GM23338 (cell line): ENCODE measurements around the gene MYRF. TPM values are rescaled to one million over a fixed set of nuclear protein-coding genes. Genes with fewer than 3 reads are reported as not detected.
A peak's percentile ranks its signal among the peaks of the same experiment; 100 is the strongest.

Experiments used
- ATAC-seq: fragments of 200-7000 bp; cut with Tn5 transposase; 3 replicates; pipeline ENCODE4 v1.9.1; 2020
- DNase-seq: peaks from one replicate; pipeline ENCODE4 v3.0.0-alpha.2; 2015; ENCODE audit warnings: low spot score
- H2AFZ ChIP-seq: fragments of 200-600 bp; sonication (generic); 2 replicates; pipeline ENCODE4 v1.8.0; 2016; ENCODE audit warnings: antibody characterized with exemption, mild to moderate bottlenecking, moderate library complexity
- H3F3A ChIP-seq: fragments of 200-600 bp; sonication (generic); replicated peaks from 2 replicates; pipeline ENCODE4 v1.8.0; 2017; ENCODE audit warnings: antibody characterized with exemption, mixed run types, low read depth
- H3K27ac ChIP-seq: fragments of 200-600 bp; sonication (generic); 2 replicates; pipeline ENCODE4 v1.6.1; 2016; ENCODE audit warnings: low read depth
- H3K27me3 ChIP-seq: fragments of 200-600 bp; sonication (generic); 2 replicates; pipeline ENCODE4 v1.8.0; 2016; ENCODE audit warnings: mild to moderate bottlenecking, mixed run types, moderate library complexity; ENCODE audit not compliant: insufficient read depth
- H3K36me3 ChIP-seq: fragments of 200-600 bp; sonication (generic); 2 replicates; pipeline ENCODE4 v1.8.0; 2016; ENCODE audit warnings: mild to moderate bottlenecking; ENCODE audit not compliant: insufficient read depth
- H3K4me1 ChIP-seq: fragments of 200-600 bp; sonication (generic); 2 replicates; pipeline ENCODE4 v1.8.0; 2016; ENCODE audit warnings: mild to moderate bottlenecking, moderate library complexity; ENCODE audit not compliant: insufficient read depth
- H3K4me2 ChIP-seq: fragments of 200-600 bp; sonication (generic); 2 replicates; pipeline ENCODE4 v1.7.1; 2017; ENCODE audit warnings: mixed run types
- H3K4me3 ChIP-seq: fragments of 200-600 bp; sonication (generic); 2 replicates; pipeline ENCODE4 v1.6.1; 2016; ENCODE audit warnings: mixed run types
- H3K79me2 ChIP-seq: fragments of 200-600 bp; sonication (generic); replicated peaks from 2 replicates; pipeline ENCODE4 v1.8.0; 2017; ENCODE audit warnings: mild to moderate bottlenecking; ENCODE audit not compliant: insufficient read depth
- H3K9me2 ChIP-seq: fragments of 200-600 bp; sonication (generic); 2 replicates; pipeline ENCODE4 v1.8.0; 2017; ENCODE audit not compliant: insufficient read depth
- H4K20me1 ChIP-seq: fragments of 200-600 bp; sonication (generic); replicated peaks from 2 replicates; pipeline ENCODE4 v1.8.0; 2017; ENCODE audit warnings: mild to moderate bottlenecking; ENCODE audit not compliant: insufficient read depth
- H3K27ac Mint-ChIP-seq: 2 replicates; pipeline ENCODE4 v1.8.0; 2020; ENCODE audit warnings: inconsistent platforms, mild to moderate bottlenecking, moderate library complexity, mixed read lengths
- H3K27me3 Mint-ChIP-seq: 3 replicates; pipeline ENCODE4 v1.8.0; 2022; ENCODE audit warnings: low read depth, mild to moderate bottlenecking, moderate library complexity, mixed read lengths, inconsistent platforms; ENCODE audit not compliant: insufficient read depth, poor library complexity
- H3K36me3 Mint-ChIP-seq: 3 replicates; pipeline ENCODE4 v1.8.0; 2021; ENCODE audit warnings: low read depth, mild to moderate bottlenecking, inconsistent platforms, moderate library complexity, mixed read lengths
- H3K4me1 Mint-ChIP-seq: 3 replicates; pipeline ENCODE4 v1.8.0; 2020; ENCODE audit warnings: mild to moderate bottlenecking, inconsistent platforms, mixed read lengths
- H3K4me3 Mint-ChIP-seq: 3 replicates; pipeline ENCODE4 v1.8.0; 2021; ENCODE audit warnings: moderate library complexity, mild to moderate bottlenecking, inconsistent platforms, mixed read lengths
- H3K9me3 Mint-ChIP-seq: 3 replicates; pipeline ENCODE4 v1.8.0; 2020; ENCODE audit warnings: moderate library complexity, mild to moderate bottlenecking, inconsistent platforms, mixed read lengths
- CREB1 ChIP-seq: fragments of 250-450 bp; sonication (Bioruptor Pico); IDR thresholded peaks from 2 replicates; pipeline ENCODE4 v1.5.0; 2020; ENCODE audit warnings: low read depth, mild to moderate bottlenecking, moderate library complexity
- EZH2 ChIP-seq: fragments of 200-600 bp; sonication (generic); IDR thresholded peaks from one replicate; pipeline ENCODE4 v1.8.0; 2017; ENCODE audit warnings: antibody characterized with exemption, mild to moderate bottlenecking, low read depth; ENCODE audit not compliant: unreplicated experiment
- EZH2phosphoT487 ChIP-seq: fragments of 200-600 bp; sonication (generic); IDR thresholded peaks from one replicate; pipeline ENCODE4 v1.8.1; 2018; ENCODE audit warnings: antibody characterized with exemption; ENCODE audit not compliant: unreplicated experiment
- JUNB ChIP-seq: IDR thresholded peaks from one replicate; pipeline ENCODE4 v1.6.1; 2016; ENCODE audit warnings: antibody characterized with exemption; ENCODE audit not compliant: unreplicated experiment
- NANOG ChIP-seq: IDR thresholded peaks from 2 replicates; pipeline ENCODE4 v1.6.1; 2016; ENCODE audit warnings: antibody characterized with exemption, borderline replicate concordance
- POLR2AphosphoS5 ChIP-seq: IDR thresholded peaks from 2 replicates; pipeline ENCODE4 v1.6.1; 2016; ENCODE audit warnings: antibody characterized with exemption, low read depth
- STAT1 ChIP-seq: IDR thresholded peaks from one replicate; pipeline ENCODE4 v1.6.1; 2016; ENCODE audit warnings: antibody characterized with exemption; ENCODE audit not compliant: unreplicated experiment
- ZNF114 ChIP-seq: fragments of 250-450 bp; sonication (Bioruptor Pico); IDR thresholded peaks from 2 replicates; pipeline ENCODE4 v1.5.0; 2020; ENCODE audit warnings: mild to moderate bottlenecking, moderate library complexity
- ZNF331 ChIP-seq: fragments of 250-450 bp; sonication (Bioruptor Pico); IDR thresholded peaks from 2 replicates; pipeline ENCODE4 v1.5.0; 2020; ENCODE audit warnings: low read depth, mild to moderate bottlenecking, moderate library complexity
- polyA plus RNA-seq: library from polyadenylated mRNA; unstranded; fragments of >200 nt; fragmentation: Nextera tagmentation; extraction: Ambion mirVana; gene quantifications from 2 replicates; pipeline ENCODE4 v1.2.1, GENCODE V29; 2016
- total RNA-seq: library from RNA; depleted of rRNA; stranded (reverse); fragments of >200 nt; shearing (Covaris generic); gene quantifications from 2 replicates; pipeline ENCODE4 v1.2.3, GENCODE V29; 2014
- TF ChIP-seq, protein P1 (sequence below): IDR thresholded peaks from 2 replicates; pipeline ENCODE4 v1.6.1; 2016; ENCODE audit warnings: antibody characterized with exemption
- TF ChIP-seq, protein P2 (sequence below), 2 experiments: fragments of 200-600 bp in 1 of 2; sonication (generic) in 1 of 2; conservative IDR thresholded peaks; 2 replicates each; pipeline versions ENCODE4 v1.5.1 to v1.6.1; 2016 to 2017; ENCODE audit warnings: antibody characterized with exemption in 2 of 2, low read depth in 2 of 2, mild to moderate bottlenecking in 2 of 2, moderate library complexity in 1 of 2
- TF ChIP-seq, protein P3 (sequence below): IDR thresholded peaks from one replicate; pipeline ENCODE4 v1.6.1; 2018; ENCODE audit warnings: antibody characterized with exemption; ENCODE audit not compliant: unreplicated experiment
- TF ChIP-seq, protein P4 (sequence below): fragments of 250-450 bp; sonication (Bioruptor Pico); IDR thresholded peaks from 2 replicates; pipeline ENCODE4 v1.5.0; 2020; ENCODE audit warnings: mild to moderate bottlenecking, moderate library complexity

MYRF gene
- total and polyA plus RNA-seq, 2 experiments from 2014 or later, result 1.9 to 5.5 TPM

DNA sequence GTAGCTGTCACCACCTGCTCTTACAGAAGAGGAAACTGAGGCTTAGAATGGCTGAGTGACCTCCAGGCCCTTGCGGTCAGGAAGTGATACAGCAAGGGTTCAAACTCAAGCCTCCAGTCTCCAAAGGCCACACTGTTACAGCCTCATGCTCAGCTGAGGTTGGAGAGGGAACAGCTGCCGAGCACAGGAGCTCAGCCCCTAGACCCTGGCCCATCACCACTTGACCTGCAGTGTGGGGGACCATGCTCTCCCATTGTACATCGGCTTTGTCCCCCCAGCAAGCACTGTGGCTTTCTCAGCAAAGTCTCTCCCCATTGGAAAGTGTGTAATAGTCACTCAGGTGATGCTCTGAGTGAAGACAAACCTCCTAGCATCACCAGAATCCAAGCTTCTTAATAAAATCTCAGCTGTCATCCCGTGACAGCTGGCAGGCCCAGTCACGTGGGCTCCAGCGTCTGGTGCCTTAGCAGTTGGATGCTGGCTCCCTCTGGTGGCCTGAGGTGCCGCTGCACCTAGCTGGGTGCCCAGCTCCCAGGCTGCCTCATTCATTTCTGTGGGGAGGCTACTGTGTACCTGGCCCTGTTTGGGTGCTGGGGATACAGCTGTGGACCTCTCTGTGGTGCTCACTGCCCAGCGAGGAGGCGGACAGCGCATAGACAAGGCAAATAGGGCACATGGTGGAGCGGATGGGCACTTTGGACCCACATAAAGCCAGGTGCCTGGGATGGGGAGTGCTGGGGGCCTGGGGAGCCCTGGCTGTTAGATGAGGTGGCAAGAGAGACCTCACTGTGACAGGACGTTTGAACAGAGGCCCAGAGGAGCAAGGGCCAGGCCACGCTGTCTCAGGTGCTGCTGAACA, 19.1 kb upstream of the MYRF start:
- Mint-ChIP-seq H3K9me3 (no peaks in the 10 kb centered on the region; the same call in 2 of the 3 replicates), H3K27ac (0 out of 2 replicates have a peak overlapping the region, but pooled peaks have one; percentile 34)
- ATAC-seq, result peak; percentile 88

More for the DNA sequence above, 19.1 kb upstream of the MYRF start:
- Histone ChIP-seq H3K4me1 (no peaks in the 10 kb centered on the region), H3K79me2 (no peaks in the 10 kb centered on the region), H3F3A (no peaks in the 10 kb centered on the region), H2AFZ (no peak overlapping the region), H3K4me2 (no peak overlapping the region), H3K27me3 (no peaks in the 10 kb centered on the region), H3K27ac (no peak overlapping the region), H3K9me2 (no peaks in the 10 kb centered on the region), H3K36me3 (no peaks in the 10 kb centered on the region), H4K20me1 (no peaks in the 10 kb centered on the region), H3K4me3 (no peak overlapping the region)
- DNase-seq, result peak; percentile 88
- H3K27me3 Mint-ChIP-seq, result peaks cover 13% of the 10 kb centered on the region
- H3K36me3 Mint-ChIP-seq, result peaks cover 5% of the 10 kb centered on the region; the same call in 2 of the 3 replicates
- H3K4me1 Mint-ChIP-seq, result no peaks in the 10 kb centered on the region; the same call in 2 of the 3 replicates
- TF ChIP-seq, protein P1, sequence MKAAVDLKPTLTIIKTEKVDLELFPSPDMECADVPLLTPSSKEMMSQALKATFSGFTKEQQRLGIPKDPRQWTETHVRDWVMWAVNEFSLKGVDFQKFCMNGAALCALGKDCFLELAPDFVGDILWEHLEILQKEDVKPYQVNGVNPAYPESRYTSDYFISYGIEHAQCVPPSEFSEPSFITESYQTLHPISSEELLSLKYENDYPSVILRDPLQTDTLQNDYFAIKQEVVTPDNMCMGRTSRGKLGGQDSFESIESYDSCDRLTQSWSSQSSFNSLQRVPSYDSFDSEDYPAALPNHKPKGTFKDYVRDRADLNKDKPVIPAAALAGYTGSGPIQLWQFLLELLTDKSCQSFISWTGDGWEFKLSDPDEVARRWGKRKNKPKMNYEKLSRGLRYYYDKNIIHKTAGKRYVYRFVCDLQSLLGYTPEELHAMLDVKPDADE, result no peak
- TF ChIP-seq JUNB, result no peak
- TF ChIP-seq STAT1, result no peak
- TF ChIP-seq, protein P2, sequence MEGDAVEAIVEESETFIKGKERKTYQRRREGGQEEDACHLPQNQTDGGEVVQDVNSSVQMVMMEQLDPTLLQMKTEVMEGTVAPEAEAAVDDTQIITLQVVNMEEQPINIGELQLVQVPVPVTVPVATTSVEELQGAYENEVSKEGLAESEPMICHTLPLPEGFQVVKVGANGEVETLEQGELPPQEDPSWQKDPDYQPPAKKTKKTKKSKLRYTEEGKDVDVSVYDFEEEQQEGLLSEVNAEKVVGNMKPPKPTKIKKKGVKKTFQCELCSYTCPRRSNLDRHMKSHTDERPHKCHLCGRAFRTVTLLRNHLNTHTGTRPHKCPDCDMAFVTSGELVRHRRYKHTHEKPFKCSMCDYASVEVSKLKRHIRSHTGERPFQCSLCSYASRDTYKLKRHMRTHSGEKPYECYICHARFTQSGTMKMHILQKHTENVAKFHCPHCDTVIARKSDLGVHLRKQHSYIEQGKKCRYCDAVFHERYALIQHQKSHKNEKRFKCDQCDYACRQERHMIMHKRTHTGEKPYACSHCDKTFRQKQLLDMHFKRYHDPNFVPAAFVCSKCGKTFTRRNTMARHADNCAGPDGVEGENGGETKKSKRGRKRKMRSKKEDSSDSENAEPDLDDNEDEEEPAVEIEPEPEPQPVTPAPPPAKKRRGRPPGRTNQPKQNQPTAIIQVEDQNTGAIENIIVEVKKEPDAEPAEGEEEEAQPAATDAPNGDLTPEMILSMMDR (conservative IDR thresholded peaks at IDR 0.05; ENCODE audit: low read depth in 2 of 2), result peak; percentile 95 to 98
- no peak for TF ChIP-seq POLR2AphosphoS5
- no peak for TF ChIP-seq ZNF114 (CRISPR knock-in tag)
- TF ChIP-seq, protein P3, sequence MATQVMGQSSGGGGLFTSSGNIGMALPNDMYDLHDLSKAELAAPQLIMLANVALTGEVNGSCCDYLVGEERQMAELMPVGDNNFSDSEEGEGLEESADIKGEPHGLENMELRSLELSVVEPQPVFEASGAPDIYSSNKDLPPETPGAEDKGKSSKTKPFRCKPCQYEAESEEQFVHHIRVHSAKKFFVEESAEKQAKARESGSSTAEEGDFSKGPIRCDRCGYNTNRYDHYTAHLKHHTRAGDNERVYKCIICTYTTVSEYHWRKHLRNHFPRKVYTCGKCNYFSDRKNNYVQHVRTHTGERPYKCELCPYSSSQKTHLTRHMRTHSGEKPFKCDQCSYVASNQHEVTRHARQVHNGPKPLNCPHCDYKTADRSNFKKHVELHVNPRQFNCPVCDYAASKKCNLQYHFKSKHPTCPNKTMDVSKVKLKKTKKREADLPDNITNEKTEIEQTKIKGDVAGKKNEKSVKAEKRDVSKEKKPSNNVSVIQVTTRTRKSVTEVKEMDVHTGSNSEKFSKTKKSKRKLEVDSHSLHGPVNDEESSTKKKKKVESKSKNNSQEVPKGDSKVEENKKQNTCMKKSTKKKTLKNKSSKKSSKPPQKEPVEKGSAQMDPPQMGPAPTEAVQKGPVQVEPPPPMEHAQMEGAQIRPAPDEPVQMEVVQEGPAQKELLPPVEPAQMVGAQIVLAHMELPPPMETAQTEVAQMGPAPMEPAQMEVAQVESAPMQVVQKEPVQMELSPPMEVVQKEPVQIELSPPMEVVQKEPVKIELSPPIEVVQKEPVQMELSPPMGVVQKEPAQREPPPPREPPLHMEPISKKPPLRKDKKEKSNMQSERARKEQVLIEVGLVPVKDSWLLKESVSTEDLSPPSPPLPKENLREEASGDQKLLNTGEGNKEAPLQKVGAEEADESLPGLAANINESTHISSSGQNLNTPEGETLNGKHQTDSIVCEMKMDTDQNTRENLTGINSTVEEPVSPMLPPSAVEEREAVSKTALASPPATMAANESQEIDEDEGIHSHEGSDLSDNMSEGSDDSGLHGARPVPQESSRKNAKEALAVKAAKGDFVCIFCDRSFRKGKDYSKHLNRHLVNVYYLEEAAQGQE, result no peak
- TF ChIP-seq EZH2, result no peak
- TF ChIP-seq CREB1 (CRISPR knock-in tag), result peak; percentile 54
- no peak for TF ChIP-seq NANOG
- no peak for TF ChIP-seq EZH2phosphoT487
- no peak for TF ChIP-seq ZNF331 (CRISPR knock-in tag)
- TF ChIP-seq, protein P4, sequence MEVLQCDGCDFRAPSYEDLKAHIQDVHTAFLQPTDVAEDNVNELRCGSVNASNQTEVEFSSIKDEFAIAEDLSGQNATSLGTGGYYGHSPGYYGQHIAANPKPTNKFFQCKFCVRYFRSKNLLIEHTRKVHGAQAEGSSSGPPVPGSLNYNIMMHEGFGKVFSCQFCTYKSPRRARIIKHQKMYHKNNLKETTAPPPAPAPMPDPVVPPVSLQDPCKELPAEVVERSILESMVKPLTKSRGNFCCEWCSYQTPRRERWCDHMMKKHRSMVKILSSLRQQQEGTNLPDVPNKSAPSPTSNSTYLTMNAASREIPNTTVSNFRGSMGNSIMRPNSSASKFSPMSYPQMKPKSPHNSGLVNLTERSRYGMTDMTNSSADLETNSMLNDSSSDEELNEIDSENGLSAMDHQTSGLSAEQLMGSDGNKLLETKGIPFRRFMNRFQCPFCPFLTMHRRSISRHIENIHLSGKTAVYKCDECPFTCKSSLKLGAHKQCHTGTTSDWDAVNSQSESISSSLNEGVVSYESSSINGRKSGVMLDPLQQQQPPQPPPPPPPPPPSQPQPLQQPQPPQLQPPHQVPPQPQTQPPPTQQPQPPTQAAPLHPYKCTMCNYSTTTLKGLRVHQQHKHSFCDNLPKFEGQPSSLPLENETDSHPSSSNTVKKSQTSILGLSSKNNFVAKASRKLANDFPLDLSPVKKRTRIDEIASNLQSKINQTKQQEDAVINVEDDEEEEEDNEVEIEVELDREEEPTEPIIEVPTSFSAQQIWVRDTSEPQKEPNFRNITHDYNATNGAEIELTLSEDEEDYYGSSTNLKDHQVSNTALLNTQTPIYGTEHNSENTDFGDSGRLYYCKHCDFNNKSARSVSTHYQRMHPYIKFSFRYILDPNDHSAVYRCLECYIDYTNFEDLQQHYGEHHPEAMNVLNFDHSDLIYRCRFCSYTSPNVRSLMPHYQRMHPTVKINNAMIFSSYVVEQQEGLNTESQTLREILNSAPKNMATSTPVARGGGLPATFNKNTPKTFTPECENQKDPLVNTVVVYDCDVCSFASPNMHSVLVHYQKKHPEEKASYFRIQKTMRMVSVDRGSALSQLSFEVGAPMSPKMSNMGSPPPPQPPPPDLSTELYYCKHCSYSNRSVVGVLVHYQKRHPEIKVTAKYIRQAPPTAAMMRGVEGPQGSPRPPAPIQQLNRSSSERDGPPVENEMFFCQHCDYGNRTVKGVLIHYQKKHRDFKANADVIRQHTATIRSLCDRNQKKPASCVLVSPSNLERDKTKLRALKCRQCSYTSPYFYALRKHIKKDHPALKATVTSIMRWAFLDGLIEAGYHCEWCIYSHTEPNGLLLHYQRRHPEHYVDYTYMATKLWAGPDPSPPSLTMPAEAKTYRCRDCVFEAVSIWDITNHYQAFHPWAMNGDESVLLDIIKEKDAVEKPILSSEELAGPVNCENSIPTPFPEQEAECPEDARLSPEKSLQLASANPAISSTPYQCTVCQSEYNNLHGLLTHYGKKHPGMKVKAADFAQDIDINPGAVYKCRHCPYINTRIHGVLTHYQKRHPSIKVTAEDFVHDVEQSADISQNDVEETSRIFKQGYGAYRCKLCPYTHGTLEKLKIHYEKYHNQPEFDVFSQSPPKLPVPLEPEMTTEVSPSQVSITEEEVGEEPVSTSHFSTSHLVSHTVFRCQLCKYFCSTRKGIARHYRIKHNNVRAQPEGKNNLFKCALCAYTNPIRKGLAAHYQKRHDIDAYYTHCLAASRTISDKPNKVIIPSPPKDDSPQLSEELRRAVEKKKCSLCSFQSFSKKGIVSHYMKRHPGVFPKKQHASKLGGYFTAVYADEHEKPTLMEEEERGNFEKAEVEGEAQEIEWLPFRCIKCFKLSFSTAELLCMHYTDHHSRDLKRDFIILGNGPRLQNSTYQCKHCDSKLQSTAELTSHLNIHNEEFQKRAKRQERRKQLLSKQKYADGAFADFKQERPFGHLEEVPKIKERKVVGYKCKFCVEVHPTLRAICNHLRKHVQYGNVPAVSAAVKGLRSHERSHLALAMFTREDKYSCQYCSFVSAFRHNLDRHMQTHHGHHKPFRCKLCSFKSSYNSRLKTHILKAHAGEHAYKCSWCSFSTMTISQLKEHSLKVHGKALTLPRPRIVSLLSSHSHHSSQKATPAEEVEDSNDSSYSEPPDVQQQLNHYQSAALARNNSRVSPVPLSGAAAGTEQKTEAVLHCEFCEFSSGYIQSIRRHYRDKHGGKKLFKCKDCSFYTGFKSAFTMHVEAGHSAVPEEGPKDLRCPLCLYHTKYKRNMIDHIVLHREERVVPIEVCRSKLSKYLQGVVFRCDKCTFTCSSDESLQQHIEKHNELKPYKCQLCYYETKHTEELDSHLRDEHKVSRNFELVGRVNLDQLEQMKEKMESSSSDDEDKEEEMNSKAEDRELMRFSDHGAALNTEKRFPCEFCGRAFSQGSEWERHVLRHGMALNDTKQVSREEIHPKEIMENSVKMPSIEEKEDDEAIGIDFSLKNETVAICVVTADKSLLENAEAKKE (CRISPR knock-in tag), result no peak
- H3K4me3 Mint-ChIP-seq, result no peak overlapping the region
